GM19467 (cell line): ENCODE measurements around the gene KCND2.

Experiments
- ATAC-seq: cut with Tn5 transposase; IDR thresholded peaks from one replicate; pipeline ENCODE4 v1.9.1; 2021; ENCODE audit warnings: mild to moderate bottlenecking, moderate library complexity; ENCODE audit not compliant: unreplicated experiment

Gene KCND2

DNA sequence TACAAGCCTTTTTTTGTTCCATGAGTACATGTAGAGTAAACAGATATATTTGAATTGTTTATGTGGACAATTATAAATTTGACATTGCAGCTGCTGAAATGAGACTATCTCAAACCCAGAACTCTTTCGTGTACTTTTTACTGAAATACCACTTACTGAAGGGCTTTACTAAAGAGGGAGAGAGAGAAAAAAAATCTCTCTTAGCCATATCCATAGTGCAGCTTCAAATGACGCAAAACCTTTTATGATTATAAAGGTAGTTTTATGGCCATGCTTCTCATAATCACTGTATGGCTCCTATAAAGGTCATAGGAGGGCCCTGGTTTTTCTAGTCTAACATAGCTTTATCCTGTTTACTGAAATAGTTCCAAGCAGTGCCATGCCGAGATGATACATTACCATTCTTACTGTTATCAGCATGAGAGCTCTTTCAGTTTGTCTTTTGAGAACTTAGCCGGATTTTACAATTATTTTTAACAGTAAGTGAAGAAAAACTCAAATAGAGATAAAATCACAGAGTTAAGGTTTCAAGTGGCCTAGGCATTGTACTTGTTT, 35.1 kb downstream of the KCND2 start:
- ATAC-seq: no peak

DNA sequence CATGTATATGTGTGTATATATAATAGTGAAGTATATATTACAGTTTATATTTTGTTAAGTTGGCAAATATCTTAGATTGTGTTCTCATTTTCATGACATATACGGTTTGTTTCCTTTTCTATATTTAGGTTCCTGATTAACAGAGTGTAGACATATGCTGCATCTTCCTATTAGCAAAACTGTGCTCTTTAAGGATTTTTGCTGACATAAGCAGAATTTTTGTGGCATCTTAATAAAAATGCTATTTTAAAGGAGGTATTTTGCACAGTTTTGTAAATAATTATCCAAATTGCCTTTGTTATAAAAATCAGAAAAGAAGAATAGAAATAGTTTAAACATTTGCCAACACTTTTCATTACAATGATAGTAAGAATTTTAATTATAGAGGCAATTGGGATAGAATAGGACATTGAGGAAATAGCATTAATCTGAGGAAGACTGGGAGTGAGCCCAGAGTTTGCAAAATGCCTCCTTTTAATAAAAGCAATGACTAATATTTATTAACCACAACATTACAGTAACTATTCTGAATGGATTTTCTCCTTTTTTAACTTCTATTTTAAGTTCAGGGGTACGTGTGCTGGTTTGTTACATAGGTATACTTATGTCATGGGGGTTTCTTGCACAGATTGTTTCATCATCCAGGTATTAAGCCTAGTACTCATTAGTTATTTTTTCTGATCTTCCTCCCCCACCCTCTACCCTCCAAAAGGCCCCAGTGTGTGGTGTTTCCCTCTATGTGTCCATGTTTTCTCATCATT, 38.2 kb downstream of the KCND2 start:
- ATAC-seq: no peak

DNA sequence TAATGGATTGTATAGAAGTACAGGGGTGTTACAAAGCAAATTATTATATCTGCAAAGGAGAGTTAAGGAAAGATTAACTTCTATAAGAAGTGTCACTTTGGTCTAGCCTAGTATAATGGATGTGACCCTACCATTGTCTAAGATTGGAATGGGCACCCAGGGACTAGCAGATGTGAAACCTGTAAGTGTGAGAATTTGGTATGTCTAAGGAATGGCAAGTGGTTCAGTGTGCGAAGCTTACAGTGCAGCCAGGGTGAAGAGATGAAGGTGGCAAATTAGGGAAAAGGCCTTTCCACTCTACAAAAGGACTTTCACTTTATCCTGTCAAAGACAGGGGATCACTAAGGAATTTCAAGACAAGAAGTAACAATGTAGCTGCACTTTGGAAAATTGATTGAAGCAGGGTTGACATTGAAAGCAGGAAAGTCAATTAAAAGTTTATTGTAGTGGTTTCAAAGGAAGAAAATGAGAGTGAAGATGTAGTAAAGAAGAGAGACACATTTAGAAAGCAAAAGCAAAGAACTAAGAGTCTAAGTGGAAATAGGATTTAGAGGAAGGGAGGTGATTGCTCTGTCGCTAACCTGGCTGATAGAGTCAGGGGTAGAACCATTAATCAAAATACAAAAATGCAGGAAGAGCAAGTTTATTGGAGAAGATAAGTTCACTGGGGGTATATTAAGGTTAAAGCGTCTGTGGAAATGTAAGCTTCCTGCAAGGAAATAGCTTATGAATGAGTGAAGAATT, 47.4 kb downstream of the KCND2 start:
- ATAC-seq: no peak

DNA sequence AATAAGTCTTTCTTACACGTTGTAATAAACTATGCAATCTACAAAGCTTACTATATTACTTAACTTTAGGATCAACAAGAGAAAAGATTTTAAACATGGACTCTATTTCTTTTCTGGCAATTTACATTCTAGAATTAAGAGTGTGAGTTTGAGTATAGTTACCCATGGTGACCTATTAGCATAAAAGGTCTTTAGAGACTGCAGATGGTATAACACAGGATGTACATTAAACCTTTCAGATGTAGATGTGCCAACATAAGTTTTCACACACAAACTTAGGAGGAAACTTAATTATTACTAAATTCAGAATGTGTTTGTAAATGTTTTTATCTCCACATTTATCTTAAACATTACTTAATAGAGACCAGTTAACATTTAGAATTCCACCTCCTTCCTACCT, 54.1 kb downstream of the KCND2 start:
- ATAC-seq: no peak

DNA sequence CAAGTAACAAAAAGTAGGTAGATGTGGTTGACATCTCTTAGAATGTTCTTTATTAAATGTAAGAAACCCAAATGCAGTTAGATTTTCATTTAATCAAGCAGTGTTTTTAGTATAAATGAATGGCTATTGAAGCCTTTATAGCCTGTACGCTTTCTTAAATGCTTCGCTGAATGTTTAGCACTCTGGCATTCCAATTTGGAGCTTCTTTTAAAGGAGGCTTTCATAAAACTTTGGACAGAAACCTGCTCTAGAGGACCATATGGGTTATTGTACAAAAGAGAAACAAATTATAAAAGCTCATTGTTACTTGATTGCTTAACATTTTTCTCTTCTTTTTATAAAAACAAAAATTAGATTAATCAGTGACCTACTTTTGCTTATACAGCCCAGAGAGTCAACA, 59.5 kb downstream of the KCND2 start:
- ATAC-seq: no peak

DNA sequence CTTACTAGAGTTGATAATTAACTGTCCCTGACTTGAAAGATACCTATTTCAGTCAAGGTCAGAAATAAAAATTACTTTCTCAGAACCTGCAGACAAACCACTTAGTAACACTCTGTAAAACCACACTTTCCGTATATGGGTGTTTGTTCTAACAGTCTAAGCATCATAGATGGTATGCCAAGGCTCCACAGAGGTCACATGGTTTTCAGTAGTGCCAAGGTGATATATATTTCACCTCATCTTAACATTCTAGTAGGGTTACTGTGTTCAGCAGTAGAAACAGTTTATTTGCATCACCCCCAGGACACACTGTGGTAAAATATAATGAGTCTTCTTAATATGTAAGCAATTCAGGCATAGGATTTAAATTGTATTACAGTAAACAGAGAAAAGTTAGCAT, 61.5 kb downstream of the KCND2 start:
- ATAC-seq: peak; percentile 98

DNA sequence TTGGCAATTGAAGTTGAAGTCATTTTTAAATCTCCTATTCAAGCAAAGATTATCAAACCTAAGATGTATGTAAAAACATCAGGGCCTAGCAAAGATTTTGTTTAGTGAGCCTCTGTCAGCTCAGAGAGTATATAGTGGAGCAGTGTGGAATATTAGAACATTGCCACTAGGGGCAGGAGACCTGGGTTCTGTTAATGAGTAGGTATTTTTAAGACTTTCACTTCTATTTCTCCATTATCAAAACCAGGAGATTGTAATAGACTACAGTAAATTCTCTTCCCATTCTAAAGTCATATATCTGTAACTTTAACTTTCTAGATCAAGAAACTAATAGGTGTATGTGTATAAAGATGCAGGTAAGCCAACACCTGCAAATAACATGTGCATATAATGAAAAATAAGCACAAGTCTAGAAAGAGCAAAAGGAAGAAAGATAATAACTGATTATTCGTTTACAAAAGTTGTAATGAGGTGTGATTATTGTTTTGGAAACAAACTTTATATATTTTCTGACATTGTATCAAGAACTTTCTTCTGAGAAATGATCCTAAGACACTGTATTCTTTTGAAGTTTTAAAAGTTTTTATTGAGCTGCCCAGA, 64.4 kb downstream of the KCND2 start:
- ATAC-seq: no peak

DNA sequence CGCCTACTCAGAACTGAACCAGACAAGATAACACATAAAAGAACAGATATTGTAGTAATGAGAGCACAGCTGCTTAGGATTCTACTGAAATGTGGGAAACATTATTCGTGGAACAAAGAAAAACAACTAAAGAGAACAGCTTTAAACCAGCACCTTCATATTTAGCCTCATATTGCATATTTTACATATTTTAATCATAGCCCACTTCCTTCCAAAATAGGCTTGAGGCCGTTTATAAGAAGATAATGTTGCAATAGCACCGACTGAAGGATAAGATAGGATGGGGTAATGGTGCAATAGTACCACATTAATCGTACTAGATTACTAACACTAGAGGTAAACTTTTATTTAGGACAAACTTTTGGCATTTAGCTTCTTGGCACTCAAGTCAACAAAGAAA, 71.3 kb downstream of the KCND2 start:
- no peak for ATAC-seq

DNA sequence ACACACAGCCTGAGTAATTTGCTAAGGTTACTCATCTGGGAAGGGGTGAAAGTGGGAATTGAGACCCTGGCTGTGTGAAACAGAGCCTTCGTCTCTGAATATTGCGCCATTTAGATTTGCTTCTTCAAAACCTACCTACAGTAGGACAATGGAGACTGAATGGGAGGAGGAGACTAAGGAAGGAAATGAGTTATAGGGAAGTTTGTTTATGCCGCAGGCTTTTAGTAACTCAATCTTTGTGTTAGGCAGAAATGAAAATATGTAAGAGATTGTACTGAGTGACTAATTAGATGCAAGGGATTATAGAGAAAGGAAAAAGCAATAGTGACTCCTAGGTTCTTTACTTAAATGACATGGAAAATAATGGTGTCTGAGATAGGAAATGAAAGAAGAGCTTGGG, 80.2 kb downstream of the KCND2 start:
- ATAC-seq: no peak

DNA sequence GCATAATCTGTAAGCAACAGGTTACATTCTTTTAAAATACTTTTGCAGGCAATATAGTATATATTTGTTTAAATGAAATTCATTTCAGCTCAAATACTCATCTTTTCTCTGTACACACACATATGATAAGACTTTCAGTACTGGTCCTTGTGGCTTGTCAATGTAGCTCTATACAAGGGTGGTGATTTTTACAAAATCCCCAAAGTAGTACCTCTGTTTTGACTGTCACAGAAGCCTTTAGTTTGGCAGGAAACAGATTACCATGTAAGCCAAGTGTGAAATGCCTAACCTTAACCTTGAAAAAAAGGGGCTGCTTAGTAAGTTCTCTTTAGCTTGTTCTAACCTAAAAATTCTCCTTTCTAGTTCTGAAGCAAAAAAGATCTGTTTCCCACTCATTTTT, 87.9 kb downstream of the KCND2 start:
- ATAC-seq: peak; percentile 95

DNA sequence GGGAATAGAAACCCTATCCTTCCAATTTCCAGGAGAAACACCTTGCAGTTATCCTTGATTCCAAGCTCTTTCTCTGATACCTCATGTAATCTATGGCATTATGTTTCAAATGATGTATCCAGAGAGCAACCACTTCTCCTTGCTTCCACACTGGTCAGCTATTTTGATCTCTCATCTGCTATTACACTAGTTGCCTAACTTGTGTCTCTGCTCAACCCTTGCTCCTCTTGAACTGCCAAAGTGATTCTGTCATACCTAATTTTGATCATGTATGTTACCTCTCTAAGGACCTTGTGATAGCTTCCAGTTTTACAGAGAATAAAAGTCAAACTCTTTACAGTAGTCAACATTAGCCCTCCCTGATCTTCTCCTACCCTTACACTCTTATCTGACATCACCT, 90.4 kb downstream of the KCND2 start:
- no peak for ATAC-seq

DNA sequence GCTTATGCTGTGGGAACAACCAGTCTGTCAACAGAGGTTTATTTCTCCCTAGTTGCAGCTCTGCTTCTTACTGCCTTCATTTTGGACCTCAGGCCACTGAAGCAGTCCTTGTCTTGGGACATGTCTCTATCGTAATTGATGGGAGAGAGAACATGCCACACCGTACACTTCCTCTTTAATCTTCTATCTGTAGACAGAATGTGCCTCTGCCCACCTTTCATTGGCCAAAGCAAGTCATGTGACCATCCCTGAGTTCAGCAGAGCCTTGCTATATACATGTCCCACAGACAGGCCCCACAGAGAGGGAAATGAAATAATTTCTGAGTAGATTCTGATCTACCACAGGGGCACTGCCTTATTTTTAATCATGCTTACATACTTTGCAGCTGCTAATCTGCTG, 98.0 kb downstream of the KCND2 start:
- ATAC-seq: peak; percentile 51

DNA sequence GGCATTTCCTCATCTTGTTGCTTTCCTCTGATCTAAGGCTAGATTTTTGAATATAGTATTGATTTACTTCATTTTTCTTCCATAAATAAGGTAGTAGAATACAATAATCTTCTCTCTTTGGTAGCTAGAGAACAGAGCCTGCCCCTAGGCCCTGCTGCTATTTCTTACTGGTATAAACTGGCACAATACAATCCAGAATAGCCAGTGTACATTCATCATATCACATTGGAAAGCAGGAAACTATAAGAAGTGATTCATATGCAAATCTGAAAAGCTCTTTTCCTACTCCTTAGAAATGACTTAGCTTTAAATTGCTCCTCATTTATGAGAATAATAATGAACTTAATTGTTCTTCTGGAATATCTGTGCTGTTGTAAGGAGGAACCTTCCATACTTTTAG, 100.2 kb downstream of the KCND2 start:
- ATAC-seq: no peak

DNA sequence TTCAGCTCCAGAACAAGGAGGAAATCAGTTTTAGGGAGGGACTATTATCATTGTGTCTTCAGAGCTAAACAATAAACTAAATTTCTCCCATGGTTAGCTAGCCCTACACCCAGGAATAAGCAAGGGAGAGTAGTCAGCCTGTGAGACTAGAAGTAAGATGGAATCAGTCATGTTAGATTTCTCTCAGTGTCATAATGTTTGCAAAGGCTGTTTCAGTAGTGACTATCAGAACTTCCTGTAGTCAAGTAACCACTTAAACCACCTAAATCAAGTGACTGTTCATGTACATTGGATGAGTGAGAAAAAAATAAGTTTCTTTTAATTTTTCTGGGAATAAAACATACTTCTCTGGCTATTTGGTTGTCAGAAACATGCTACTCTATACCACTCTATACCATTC, 121.6 kb downstream of the KCND2 start:
- peak; percentile 49 for ATAC-seq

DNA sequence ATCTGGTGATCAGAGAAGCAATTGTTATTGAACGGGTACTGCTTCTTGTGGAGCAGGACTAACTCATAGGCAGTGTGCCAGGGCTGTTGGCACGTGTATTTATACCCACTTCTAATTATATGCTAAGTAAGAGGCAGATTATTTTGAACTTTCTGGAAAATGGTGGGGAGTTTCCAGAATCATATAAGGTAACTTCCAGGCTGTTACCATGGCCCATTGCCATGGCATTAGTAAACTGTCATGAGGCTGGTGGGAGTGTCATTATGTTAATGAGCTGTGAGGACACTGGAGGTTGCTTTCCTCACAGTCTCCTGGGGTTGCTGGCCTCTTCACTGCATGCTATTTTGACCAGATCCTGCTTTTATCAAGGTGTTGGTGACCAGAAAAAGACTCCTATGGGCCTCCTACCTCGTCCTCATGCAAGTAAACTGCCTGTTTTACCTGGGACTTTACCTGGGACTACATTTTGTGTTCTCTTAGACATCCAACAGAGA, 122.6 kb downstream of the KCND2 start:
- peak; percentile 69 for ATAC-seq

DNA sequence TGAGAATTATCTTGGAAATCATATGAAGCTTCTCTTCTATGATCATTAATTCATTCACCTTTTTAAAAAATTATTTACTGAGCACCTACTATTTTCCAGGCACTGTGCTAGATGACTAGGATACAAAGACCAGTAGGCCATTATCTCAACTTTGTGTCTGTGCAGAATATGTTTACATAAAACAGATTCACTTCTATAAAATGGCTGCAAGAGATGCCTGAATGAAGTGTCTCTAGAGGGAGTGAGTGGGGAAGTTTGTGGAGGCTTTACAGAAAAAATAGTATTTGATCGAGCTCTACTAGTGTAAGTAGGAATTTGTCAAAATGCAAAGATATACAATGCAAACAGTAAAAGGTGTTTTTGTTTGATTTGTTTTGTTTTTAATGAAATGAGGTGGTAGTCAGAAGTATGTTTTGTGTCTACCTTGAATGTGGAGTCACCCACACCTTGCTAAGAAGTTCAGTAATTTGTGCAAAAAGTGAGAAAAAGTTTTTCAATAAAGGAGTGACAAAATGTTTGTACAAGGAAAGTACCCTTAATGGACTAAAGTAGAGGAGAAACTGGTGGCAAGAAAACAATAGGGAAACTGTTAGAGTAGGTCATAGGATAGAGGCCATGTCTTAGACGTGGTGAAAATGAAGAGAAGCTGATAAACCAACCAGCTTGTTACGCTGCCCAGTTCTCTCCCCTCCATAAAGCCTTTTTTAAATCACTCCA, 125.5 kb downstream of the KCND2 start:
- ATAC-seq: no peak

DNA sequence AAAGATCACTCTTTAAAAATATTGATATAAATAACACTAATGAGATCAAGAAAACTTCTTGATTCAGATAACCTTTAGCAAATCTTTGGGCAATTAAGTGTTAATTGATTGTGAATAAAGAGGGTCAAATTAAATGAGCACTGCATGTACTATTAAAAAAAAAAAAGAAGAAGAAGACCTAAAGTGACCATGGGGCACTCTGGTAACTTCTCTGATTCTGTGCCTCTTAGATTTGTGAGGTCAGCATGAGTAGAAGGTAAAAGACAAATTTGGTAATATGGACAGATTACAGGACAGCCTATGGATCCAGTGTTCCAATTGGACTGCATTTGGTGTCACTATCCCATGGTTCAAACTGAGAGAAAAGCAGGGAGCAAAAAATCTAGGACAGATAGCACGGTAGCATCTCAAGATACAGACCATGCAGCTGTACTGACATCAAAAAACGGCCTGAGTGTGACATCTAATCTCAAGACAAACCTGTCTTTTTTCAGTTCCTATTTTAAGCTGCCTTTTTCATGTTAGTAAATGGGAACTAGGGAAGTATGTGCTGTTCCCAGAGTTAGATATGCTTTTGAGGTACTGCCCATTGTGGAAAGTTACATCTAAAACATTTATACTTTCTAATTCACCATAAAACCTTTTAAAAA, 128.0 kb downstream of the KCND2 start:
- no peak for ATAC-seq

DNA sequence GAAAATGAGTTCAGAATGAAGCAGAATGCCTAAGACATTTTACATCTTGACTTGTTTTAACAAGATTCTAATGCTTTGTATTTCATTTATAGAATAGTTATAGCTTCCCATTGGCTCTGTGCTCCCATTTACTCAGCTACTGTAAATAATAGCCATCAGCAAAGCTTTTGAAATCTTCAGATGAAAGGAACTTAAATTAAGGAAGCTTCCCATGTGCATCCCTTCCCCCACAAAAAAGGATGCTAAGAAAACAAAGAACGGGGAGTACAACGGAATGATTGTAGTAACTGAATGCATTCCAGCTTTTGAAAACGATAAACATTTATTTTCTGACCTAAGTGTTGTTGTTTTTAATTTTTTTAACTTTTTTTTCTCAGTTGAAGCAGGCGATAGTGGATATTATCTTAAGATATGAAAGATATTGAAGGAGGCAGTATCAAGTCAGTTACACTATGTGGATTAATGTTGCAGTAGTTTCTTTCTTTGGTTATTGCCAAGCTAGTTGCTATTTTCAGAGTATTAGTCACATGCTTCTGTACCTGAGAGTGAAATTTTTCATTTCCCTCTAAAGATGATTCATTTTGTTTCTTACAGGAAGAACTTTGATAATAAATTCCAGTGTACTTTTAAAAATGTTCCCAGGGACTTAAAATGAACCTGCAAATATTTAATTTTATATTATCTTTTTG, 129.2 kb downstream of the KCND2 start:
- ATAC-seq: peak; percentile 52

DNA sequence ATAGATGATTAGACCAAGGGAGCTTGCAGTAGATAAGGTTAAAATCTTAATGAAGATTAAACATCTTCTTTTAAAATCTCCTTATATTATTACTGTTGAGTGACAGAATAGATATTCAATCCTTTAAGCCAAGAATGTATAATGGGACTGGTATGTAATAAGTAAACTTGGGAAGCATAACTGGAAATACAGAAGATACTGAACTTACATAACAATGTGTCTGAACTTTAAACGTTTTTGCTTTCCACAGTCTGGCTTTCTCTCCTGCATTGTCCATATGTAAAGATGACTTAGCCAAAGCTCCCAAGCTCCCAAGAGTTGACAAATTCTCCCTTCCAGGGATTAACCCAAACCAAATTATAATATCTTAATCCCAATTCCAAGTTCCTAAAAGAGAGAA, 129.8 kb downstream of the KCND2 start:
- no peak for ATAC-seq

DNA sequence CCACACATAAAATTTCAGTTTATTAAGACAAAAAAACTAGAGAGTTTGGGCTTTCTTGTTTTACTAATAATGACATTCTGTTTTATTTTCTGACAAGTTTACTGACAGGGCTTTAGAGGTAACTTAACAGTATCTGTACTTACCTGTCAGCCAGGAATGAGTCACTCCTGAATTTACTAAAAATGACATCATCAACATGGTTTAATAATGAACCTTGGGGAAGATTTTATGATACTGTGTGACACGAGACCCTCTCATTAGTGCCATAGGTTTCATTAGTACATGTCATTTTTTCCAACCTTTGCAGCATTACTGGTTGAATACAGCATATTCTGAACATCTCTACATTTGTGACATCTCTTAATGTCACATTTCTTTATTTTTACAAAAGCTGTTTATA, 131.1 kb downstream of the KCND2 start:
- peak; percentile 40 for ATAC-seq
